GM21526 (cell line): Measurements from ENCODE around the gene PPM1A.
A peak's percentile ranks its signal among the peaks of the same experiment; 100 is the strongest.
"Not testable (repeated sequence)": the region's sequence is repeated elsewhere in the genome, so short reads cannot be mapped to it uniquely, and the experiment has no call there.

Experiments
- ATAC-seq: cut with Tn5 transposase; IDR thresholded peaks from one replicate; pipeline ENCODE4 v1.9.1; 2021; ENCODE audit warnings: moderate library complexity; ENCODE audit not compliant: unreplicated experiment, low FRiP score

Gene PPM1A

DNA sequence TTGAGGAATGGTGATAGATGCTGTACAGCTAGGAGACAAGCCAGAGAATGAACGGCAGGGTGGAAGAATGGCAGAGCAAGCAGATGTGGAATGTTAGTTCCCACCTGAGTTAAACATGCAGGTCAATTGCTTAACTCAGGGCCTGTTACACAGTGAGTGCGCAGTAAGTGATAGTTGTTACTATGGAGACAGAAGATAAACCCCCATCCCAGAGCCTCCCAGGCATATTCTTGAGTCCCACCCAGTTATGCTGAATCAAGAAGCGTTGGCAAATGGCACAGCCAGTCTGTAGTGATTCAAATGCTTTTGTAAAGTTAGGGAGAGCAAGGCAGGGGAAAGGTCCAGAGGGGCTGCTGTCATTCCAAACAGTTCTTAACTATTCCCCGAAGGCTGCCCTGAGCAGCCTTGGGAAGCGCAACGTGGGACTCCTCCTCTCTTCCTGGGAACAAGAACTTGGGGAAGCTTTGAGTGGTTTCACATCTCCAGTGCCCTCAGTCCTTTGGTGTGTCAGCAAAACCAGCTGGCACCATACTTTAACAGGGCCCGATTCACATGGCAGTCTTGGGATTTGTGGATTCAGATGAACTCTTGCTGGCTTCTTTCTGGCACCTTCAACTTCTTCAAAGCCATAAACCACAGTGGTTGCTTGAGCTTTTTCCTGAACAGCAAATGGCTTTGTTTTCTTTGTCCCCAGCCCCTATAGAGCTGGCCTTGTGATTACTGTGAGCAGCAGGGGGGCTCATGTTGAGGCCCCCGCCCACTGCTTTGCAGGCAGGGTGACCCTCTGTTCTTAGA, 66.4 kb downstream of the PPM1A start:
- ATAC-seq = no peak

DNA sequence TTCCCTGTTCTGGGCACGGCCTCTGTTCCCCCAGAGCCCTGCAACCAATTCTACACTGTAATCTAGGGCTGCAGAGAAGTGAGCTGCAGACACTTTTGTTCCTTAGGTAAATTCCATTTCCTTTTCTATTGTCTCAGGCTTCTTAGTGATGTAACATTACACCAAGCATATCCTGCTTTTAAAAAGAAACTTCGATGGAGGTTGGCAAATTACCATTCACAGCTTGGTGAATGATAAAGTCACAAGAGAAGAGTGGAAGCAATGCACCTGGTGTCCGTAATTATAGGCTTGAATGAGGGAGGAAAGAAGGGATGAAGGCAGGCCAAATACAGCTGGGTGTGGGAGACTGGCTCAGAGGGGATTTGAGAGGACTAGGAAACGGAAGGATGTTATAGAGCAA, 68.6 kb downstream of the PPM1A start:
- ATAC-seq = no peak

DNA sequence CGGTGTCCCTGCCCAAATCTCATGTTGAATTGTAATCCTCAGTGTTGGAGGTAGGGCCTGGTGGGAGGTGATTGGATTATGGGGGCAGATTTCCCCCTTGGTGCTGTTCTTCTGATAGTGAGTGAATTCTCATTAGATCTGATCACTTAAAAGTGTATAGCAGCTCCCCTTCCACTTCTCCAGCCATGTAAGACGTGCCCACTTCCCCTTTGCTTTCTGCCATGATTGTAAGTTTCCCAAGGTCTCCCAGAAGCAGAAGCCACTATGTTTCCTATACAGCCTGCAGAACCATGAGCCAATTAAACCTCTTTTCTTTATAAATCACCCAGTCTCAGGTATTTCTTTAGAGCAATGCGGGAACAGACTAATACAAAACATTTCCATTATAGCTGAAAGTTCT, 71.8 kb downstream of the PPM1A start:
- not testable (repeated sequence) for ATAC-seq

DNA sequence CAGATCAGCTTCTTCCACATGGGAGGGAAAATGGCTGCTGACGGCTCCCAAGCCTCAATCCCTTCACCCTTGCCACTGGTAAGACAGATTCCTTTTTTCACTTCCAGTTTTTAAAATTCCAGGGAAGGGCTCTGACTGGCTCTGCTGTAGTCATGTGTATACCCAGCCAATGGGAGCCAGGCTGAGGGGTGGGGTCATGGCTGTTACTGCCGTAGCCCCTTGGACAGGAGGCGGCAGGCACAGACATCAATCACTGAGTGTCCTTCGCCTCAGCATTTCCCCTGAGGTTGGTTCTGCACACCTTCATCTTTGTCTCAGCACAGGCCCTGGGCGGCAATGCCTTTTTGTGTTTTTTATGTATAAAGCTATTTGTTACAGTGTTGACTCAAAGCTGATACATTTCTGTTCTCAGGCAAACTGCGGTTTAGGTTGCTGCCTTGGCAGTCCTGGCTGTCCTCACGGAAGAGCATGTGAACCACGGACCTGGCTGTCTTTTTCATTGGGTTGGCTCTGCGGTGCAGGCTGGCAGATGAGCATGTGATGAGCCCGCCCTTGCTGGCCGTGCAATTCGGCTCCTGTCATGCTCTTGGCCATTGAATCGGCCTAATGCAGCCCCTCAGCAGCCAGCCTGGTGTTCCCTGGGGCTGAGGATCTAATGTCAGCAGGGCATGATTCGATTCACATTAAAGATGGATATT, 74.3 kb downstream of the PPM1A start:
- ATAC-seq = no peak

DNA sequence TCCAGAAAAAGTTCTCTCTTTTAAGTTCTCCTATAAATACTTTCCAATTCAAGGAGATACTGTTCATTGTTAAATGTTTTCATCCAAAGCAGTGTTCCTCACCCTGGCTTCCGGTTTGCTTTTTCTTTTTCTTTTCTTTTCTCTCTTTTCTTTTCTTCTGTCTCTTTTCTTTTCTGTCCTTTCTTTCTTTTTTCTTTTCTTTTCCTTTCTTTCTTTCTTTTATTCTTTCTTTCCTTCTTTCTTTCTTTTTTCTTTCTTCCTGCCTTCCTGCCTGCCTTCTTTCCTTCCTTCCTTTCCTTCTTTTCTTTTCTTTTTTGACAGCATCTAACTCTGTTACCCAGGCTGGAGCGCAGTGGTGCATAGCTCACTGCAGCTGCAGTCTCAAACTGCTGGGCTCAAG, 75.8 kb downstream of the PPM1A start:
- ATAC-seq = no peak

DNA sequence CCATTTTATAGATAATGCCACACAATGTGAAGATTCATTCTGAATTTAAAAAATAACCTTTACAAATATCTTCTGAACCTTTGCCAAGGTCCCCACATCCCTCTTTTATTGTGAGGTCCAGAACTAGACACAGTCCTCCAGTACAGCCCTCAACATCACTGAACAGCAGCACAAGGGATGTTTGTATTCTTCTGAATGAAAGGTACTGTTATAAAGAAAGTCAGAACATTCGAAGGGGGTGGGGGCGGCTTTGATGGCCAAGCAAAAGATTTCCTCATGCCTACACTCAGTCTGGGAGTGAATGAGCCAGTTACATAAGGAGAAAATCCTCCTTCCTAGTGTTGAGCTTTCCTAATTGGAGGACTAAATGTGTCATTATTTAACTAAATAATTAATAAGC, 77.3 kb downstream of the PPM1A start:
- no peak for ATAC-seq

DNA sequence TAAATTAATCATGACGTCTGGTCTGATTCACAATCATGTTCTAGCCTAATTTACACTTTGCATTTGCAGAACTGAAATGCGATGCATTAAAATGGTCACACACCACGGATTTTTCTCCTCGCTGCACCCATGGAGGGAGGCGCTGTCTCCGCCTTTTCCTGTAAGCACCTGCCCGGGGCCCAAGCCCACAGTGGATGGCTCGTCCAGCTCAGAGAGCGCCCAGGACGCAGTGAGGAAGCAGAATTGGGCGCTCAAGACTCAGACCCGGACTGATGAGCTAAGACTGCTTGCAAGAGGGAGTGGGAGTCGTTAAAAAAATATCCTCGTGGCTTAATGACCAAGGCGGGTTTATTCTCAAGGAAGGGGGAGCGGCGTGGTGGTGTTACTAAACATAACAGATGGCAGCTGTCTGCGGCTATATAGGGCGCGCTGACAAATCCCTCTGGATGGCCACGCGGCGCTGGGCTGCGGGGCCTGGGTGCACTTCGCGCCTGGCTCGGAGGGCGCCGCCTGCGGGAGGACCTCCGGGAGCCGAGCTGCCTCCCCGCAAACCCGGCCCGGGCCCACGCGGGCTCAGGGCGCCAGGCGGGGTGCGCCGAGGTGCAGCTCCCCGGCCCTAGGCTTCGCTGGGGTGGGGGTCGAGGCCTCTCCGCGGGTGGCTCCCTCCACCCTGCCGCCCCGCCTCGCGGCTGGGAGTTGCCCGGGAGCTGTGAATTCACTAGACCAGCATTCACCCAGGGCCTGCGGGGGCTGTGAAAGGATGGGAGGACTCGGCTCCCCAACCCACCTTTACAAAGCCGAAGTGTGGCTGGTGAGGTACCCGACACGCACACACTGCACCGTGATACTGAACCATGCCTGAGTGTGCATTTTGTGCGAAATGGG, 78.7 kb downstream of the PPM1A start:
- ATAC-seq = peak; percentile 56

DNA sequence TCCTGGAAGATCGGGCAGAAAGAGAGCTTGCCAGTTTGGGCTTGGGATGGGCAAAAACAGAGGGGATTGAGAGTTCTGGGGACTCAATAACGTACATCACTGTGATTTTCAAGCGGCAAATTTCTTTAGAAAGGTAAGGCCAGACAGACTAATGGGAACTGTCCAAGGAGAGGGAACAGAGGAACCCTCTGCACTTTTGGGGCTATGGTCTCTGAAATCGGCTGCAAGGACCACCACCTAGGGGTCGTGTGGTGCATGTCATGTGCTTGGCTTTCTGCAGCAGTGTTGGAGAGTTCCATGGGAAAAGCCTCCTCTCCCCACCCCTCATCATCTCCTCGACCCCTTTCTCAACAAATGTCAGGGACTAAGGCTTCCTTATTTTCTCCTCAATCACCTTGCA, 79.6 kb downstream of the PPM1A start:
- no peak for ATAC-seq

DNA sequence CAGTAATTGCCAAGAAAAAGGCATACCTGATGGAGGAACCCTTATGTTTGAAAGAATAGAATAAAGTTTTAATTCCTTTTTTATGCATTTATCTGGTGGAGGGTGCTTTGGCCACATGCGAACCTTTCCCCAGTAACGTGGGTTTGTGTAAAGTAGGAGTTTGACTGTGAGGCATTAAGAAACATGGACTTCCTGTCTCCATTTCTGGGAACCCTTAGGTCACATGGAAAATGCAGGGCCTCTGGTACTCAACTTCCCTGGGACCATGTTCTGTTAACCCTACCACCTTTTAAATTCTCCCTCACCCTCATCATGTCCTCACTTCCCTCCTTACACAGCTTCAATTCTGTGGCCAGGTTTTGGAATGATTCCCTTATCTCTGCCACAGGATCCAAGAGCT, 80.3 kb downstream of the PPM1A start:
- no peak for ATAC-seq

DNA sequence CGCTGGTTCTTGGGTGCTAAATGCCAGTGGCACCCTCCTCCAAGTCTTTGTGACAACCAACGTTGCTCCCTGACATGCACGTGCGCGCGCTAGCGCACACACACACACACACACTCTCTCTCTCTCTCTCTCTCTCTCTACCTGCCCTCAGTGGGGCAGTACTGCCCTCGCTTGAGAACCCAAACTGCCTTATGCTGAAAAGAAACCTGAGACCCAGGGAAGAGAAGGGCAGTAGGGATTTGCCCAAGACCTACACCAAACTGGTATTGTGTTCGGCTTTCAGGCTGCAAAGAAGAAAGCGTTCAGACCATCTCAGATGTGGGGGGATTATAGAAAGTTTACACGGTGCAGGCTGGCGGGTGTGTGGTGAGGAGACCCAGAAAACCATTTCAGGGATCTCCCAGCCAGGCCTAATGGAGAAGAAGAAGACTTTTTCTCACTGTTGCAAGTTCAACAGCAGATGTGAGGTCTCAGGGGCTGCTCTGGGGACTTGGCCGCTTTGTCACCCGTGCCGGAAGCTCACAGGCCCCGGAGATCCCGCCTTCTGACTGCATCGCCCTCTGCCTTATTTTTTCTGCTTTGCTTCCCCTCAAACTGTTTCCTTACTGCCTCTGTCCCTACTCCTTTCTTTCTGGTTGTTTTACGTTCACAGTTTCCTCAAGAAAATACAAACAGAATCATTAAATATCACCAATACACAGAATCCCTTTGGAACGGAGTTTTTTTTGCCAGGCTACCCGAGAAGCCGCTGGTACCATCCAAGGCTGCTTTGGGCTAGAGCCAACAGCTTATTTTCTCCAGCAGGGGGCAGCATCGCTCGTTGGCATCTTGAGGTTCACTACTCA, 82.4 kb downstream of the PPM1A start:
- ATAC-seq = peak; percentile 72

DNA sequence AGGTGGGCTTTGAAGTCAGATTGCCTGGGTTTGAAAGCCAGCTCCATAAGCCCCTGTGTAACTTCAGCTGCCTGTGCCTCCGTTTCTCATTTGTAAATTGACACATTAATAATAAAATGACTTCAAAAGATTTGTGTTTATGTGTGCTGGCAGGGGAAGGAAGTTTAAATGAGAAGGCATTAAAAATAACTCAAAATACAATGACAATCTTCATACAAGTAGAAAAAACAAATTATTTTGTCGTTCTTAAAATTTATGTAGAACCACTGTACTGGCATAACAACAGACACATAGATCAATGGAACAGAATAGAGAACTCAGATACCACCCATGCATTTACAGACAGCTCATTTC, 83.0 kb downstream of the PPM1A start:
- ATAC-seq = no peak

DNA sequence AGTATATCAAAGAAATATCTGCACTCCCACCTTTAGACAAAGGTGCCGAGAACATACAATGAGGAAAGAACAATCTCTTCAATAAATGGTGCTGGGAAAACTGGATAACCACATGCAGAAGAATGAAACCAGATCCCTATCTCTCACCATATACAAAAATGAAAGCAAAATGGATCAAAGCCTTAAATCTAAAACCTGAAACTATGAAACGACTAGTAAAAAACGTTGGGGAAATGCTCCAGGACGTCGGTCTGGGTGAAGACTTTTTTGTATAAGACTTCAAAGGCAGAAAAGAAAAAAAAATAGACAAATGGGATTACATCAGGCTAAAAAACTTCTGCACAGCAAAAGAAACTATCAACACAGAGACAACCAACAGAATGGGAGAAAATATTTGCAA, 83.8 kb downstream of the PPM1A start:
- no peak for ATAC-seq

DNA sequence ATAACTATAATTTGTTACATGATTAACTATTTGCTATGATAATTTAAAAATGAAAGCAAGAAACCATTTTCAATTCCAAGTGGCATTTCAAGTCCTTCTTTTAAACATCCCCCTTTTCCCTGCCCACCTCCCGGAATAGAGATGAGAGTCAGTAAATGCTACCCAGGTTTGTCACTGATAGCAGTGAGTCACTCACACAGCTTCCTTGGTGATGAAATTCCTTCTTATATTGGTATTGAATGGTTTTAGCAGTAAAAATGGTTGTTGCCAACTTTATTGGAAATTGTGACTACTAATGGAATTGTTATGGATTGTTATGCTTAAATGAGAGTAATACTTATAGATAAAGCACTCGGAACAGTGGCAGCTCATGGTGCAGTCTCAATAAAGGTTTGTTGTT, 90.5 kb downstream of the PPM1A start:
- ATAC-seq = no peak

DNA sequence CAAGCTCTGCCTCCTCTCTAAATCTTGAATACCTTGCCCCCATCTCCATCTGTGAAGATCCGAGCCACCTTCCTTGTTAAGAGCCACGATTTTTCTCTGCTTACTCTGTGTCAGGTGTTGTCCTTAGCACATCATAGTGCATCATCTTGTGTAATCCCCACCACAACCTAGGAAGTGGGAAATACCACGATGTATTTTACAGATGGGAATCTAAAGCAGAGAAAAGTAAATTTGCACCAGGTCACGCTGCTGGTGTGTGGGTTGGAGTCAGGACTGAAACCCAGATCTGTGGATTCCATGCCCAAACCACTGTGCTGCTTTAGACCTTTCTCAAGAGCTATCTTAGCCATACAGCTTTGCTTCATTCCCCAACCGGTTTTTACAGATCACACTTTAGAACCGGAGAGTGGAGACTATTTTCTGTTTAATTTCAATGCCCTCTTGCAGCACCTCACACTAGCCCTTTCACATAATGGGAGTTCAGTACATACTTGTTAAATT, 94.6 kb downstream of the PPM1A start:
- ATAC-seq = no peak

DNA sequence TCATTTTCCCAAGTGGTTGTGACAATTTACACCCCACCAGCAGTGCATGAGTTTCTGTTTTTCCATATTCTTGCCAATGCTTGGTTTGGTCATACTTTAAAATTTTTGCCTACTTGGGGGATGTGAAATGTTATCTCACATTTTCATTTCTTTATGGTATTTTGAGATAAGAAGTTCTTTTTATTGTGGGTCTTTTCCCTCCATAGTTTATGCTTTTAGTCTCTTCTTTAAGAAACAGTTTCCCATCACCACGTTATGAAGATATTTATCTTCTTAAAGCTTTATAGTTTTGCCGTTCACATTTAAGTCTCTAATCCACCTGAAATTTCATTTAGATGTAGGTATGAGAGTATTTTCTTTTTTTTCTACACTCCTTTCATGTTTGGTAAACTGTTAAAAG, 95.7 kb downstream of the PPM1A start:
- no peak for ATAC-seq

DNA sequence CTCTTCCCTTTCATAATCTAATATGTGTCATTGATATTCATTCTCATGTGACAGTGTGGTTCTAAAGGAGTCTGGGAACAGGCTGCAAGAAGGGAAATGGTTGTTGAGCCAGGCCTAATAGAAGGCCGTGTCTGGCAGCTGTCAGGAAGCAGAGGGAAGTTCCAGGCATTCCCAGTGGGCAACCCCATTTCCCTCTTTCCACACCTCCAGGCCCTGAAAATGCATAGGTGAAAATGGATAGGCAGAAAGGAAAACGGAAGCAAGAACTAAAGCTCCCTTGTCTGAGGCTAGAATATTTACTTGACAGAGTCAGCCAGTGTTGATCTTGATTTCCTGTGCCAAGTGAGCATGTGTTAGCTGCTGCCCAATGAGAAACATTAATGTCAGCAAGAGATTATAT, 97.7 kb downstream of the PPM1A start:
- ATAC-seq = no peak

DNA sequence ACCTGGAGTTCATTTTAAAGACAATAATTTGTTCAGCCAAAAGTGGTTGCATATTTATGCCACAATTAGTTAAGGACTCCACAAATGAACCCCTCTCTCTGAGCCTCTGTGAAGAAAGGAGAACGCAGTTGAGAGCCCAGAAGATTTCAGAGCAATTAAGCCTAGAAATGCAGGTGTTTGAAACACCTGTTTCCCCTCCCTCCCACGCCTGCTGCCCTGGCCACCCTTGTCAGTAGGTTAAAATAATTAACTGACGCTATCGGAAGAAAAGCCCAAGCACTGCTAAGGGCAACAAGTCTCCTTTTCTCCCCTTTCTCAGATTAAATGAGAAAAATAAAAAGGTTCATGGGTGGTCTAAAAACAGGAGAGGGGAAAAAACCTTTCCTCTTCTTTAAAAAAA, 99.2 kb downstream of the PPM1A start:
- ATAC-seq = no peak
